Neural progenitor cell (in vitro differentiated cells): ENCODE data around the gene TAB2. TPM values are rescaled to one million over a fixed set of nuclear protein-coding genes. Genes with fewer than 3 reads are reported as not detected.
A peak's percentile ranks its signal among the peaks of the same experiment; 100 is the strongest.

Source experiments
- DNase-seq: peaks from one replicate; pipeline ENCODE4 v3.0.0-alpha.2; 2016; ENCODE audit warnings: low spot score
- H2AFZ ChIP-seq: fragments of 200-600 bp; sonication (generic); replicated peaks from 2 replicates; pipeline ENCODE4 v1.6.1; 2016; ENCODE audit warnings: antibody characterized with exemption
- H3F3A ChIP-seq: fragments of 200-600 bp; sonication (generic); 2 replicates; pipeline ENCODE4 v1.6.1; 2016; ENCODE audit warnings: antibody characterized with exemption, low read depth
- H3K27ac ChIP-seq: fragments of 200-600 bp; sonication (generic); 2 replicates; pipeline ENCODE4 v1.5.1; 2016; ENCODE audit warnings: mild to moderate bottlenecking
- H3K27me3 ChIP-seq: fragments of 200-600 bp; sonication (generic); 2 replicates; pipeline ENCODE4 v1.6.1; 2016; ENCODE audit warnings: mild to moderate bottlenecking, moderate library complexity
- H3K36me3 ChIP-seq: fragments of 200-600 bp; sonication (generic); 2 replicates; pipeline ENCODE4 v1.5.1; 2016
- H3K4me1 ChIP-seq: fragments of 200-600 bp; sonication (generic); 2 replicates; pipeline ENCODE4 v1.6.1; 2016; ENCODE audit warnings: mixed run types
- H3K4me2 ChIP-seq: fragments of 200-600 bp; sonication (generic); 2 replicates; pipeline ENCODE4 v1.6.1; 2016
- H3K4me3 ChIP-seq: fragments of 200-600 bp; sonication (generic); 2 replicates; pipeline ENCODE4 v1.5.1; 2016
- H3K79me2 ChIP-seq: fragments of 200-600 bp; sonication (generic); 2 replicates; pipeline ENCODE4 v1.6.1; 2016; ENCODE audit warnings: low read depth
- H3K9ac ChIP-seq: fragments of 200-600 bp; sonication (generic); 2 replicates; pipeline ENCODE4 v1.6.1; 2016
- H3K9me3 ChIP-seq: fragments of 200-600 bp; sonication (generic); 2 replicates; pipeline ENCODE4 v1.5.1; 2016; ENCODE audit warnings: low read depth
- H4K20me1 ChIP-seq: fragments of 200-600 bp; sonication (generic); 2 replicates; pipeline ENCODE4 v1.6.1; 2016; ENCODE audit warnings: low read depth
- H3K27ac Mint-ChIP-seq: 3 replicates; pipeline ENCODE4 v1.8.0; 2021; ENCODE audit warnings: mixed read lengths
- H3K27me3 Mint-ChIP-seq: 2 replicates; pipeline ENCODE4 v1.8.0; 2022; ENCODE audit warnings: low read depth, mild to moderate bottlenecking, inconsistent platforms, moderate library complexity, mixed read lengths; ENCODE audit not compliant: insufficient read depth
- H3K36me3 Mint-ChIP-seq: 3 replicates; pipeline ENCODE4 v1.8.0; 2021; ENCODE audit warnings: mixed read lengths
- H3K4me1 Mint-ChIP-seq: 3 replicates; pipeline ENCODE4 v1.8.0; 2021; ENCODE audit warnings: mixed read lengths
- H3K4me3 Mint-ChIP-seq: 3 replicates; pipeline ENCODE4 v1.8.0; 2021; ENCODE audit warnings: mild to moderate bottlenecking, moderate library complexity, mixed read lengths
- H3K9me3 Mint-ChIP-seq: 3 replicates; pipeline ENCODE4 v1.8.0; 2020; ENCODE audit warnings: mixed read lengths
- EZH2 ChIP-seq: fragments of 200-600 bp; sonication (generic); IDR thresholded peaks from 2 replicates; pipeline ENCODE4 v1.6.1; 2017; ENCODE audit warnings: antibody characterized with exemption, mild to moderate bottlenecking, moderate library complexity
- EZH2phosphoT487 ChIP-seq: fragments of 200-600 bp; sonication (generic); IDR thresholded peaks from 2 replicates; pipeline ENCODE4 v1.6.1; 2017; ENCODE audit warnings: antibody characterized with exemption
- total RNA-seq: library from RNA; depleted of rRNA; stranded (reverse); fragments of >200 nt; gene quantifications from 2 replicates; pipeline ENCODE4 v1.2.3, GENCODE V29; 2015; ENCODE audit warnings: low replicate concordance
- TF ChIP-seq, protein P1 (sequence below): fragments of 200-600 bp; sonication (generic); IDR thresholded peaks from 2 replicates; pipeline ENCODE4 v1.5.1; 2017; ENCODE audit warnings: antibody characterized with exemption, mild to moderate bottlenecking

TAB2 gene
- total RNA-seq, 1 donor from 2014 or later, result 70.9 TPM

DNA sequence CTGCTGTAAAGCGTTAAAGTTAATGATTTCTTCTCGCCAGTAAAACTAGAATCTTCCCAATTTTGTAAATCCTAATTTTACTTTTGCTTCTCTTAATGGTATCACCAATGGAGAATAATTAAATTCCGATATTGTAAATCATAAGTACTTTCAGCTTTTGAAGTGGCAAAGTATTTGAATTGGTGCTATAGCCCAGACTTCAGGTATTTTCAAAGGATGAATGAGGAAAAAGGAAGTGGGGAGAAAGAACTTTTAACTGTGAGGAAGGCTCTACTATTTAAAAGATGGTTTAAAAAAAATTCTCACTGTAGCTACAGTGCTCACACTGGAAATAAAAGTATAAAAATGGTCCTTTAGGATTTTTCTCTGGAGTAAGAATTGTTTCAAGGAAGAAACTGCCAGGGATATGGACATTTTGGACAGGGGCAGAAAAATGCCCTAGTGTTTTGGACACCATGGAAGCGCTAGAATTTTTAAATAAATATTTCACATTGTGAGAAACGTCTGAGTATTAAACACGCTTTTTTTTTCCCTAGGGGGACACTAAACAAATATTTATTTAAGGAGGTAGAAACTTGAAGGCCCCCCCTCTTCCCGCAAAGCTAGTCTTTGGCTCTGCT lies 1.3 kb upstream of the TAB2 start:
- Mint-ChIP-seq H3K27ac (peak overlapping the region; percentile 86), H3K4me3 (peak overlapping the region; percentile 90), H3K36me3 (no peaks in the 10 kb centered on the region), H3K27me3 (no peaks in the 10 kb centered on the region), H3K4me1 (peaks cover 29% of the 10 kb centered on the region), H3K9me3 (no peaks in the 10 kb centered on the region)
- H3K36me3 ChIP-seq, result no peaks in the 10 kb centered on the region
- H3F3A ChIP-seq, result peaks cover 13% of the 10 kb centered on the region
- H3K27ac ChIP-seq, result peak overlapping the region; percentile 99
- peak overlapping the region; percentile 95 for H3K9ac ChIP-seq
- H3K4me1 ChIP-seq, result peaks cover 32% of the 10 kb centered on the region
- no peaks in the 10 kb centered on the region for H3K27me3 ChIP-seq
- H3K79me2 ChIP-seq, result peaks cover 50% of the 10 kb centered on the region
- no peak for DNase-seq
- H3K9me3 ChIP-seq, result no peaks in the 10 kb centered on the region
- peak overlapping the region; percentile 85 for H3K4me2 ChIP-seq
- no peak overlapping the region for H2AFZ ChIP-seq
- peak overlapping the region; percentile 99 for H3K4me3 ChIP-seq
- H4K20me1 ChIP-seq, result peaks cover 33% of the 10 kb centered on the region
- no peak for TF ChIP-seq EZH2phosphoT487
- no peak for TF ChIP-seq EZH2
- TF ChIP-seq, protein P1, sequence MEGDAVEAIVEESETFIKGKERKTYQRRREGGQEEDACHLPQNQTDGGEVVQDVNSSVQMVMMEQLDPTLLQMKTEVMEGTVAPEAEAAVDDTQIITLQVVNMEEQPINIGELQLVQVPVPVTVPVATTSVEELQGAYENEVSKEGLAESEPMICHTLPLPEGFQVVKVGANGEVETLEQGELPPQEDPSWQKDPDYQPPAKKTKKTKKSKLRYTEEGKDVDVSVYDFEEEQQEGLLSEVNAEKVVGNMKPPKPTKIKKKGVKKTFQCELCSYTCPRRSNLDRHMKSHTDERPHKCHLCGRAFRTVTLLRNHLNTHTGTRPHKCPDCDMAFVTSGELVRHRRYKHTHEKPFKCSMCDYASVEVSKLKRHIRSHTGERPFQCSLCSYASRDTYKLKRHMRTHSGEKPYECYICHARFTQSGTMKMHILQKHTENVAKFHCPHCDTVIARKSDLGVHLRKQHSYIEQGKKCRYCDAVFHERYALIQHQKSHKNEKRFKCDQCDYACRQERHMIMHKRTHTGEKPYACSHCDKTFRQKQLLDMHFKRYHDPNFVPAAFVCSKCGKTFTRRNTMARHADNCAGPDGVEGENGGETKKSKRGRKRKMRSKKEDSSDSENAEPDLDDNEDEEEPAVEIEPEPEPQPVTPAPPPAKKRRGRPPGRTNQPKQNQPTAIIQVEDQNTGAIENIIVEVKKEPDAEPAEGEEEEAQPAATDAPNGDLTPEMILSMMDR, result no peak

DNA sequence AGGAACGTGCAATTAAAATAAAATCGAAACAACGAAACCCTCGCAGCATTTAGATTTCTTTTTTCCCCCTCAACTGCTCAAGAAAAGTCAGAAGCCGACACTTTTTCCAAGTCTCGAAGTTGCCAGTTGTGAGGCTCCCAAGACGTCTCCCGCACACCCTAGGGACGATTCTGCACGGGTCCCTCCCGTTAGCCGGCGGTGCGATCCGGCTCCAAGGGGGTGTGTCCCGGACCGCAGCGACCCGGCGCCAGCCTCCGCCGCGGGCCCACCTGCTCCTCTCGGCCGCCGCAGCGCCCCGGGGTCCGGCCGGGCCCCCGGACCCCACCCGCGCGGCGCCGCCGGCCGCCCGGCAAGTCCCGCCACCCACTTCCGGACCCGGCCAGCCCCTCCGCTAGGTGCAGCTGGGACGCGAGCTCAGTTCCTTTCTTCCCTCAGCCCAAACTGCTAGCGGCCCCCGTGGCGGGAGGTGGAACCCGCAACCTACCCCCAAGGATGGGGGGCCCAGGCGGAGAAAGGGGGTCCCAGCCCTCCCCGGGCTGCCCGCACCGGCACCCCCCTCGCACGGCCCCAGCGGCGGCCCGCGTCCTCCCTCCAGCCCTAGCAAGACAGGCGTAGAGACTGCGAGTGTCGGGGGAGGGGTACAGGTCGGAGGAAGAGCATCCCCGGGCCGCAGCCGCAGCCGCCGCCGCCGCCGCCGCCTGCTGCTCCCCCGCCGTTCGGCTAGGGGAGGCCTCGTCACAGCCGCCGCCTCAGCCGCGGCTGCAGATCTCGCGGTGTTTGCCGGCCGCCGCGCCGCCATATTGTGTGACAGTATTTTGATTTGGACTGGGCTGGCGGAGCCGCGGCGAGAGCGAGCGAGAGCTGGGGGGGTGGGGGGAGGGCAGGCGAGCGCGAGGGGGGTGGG lies 520 bp upstream of the TAB2 start:
- Mint-ChIP-seq H3K36me3 (no peaks in the 10 kb centered on the region), H3K4me3 (peak overlapping the region; percentile 90), H3K27ac (peak overlapping the region; percentile 86), H3K27me3 (no peaks in the 10 kb centered on the region), H3K9me3 (no peaks in the 10 kb centered on the region), H3K4me1 (peaks cover 31% of the 10 kb centered on the region)
- peaks cover 13% of the 10 kb centered on the region for H3F3A ChIP-seq
- peak overlapping the region; percentile 98 for H2AFZ ChIP-seq
- peak overlapping the region; percentile 95 for H3K9ac ChIP-seq
- DNase-seq, result peak; percentile 98
- no peak for TF ChIP-seq EZH2phosphoT487
- TF ChIP-seq EZH2, result no peak
- TF ChIP-seq, protein P1, result no peak
- no peaks in the 10 kb centered on the region for H3K27me3 ChIP-seq
- H3K9me3 ChIP-seq, result no peaks in the 10 kb centered on the region
- H3K4me3 ChIP-seq, result peak overlapping the region; percentile 99
- peak overlapping the region; percentile 99 for H3K27ac ChIP-seq
- H4K20me1 ChIP-seq, result peaks cover 41% of the 10 kb centered on the region
- peak overlapping the region; percentile 90 for H3K4me2 ChIP-seq
- H3K36me3 ChIP-seq, result no peaks in the 10 kb centered on the region
- peaks cover 36% of the 10 kb centered on the region for H3K4me1 ChIP-seq
- H3K79me2 ChIP-seq, result peaks cover 57% of the 10 kb centered on the region

DNA sequence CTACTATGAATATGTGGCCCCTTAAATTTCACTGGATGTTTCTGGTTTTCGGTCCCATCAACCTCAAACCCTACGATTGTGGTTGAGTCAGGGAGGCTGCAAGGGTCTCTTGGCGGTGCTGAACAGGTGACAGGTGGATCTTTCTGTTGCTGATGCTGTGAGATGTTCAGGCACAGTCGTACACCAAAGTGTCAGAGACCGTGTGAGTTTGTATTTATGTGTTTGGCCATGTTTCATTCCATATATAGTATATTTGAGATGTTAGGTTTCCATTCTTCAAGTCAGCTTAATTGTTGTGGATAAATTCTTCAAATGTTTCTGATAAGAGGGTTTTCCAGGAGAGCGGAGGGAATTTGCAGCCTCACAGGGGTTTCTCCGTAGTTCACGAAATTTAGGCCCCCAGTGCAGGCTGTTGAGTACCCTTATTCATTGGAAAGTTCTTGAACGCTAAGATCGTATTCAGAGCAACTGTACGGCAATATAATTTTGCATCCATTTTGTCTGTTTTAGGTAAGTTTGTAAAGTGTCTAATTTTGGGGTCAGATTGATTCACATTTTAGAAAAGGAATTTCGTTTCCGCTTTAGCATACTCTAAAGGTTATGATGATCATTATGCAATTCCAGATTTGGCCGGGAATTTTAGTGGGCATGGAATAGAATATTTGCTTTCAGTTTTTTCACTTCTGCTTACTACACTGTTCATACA lies 1.2 kb downstream of the TAB2 start:
- Histone ChIP-seq H3K4me1 (peaks cover 50% of the 10 kb centered on the region), H3K4me2 (peak overlapping the region; percentile 90), H4K20me1 (peaks cover 58% of the 10 kb centered on the region), H3K9ac (peak overlapping the region; percentile 95), H3F3A (peaks cover 18% of the 10 kb centered on the region), H3K4me3 (peak overlapping the region; percentile 99), H2AFZ (no peak overlapping the region), H3K9me3 (no peaks in the 10 kb centered on the region), H3K36me3 (no peaks in the 10 kb centered on the region), H3K27ac (peak overlapping the region; percentile 99), H3K27me3 (no peaks in the 10 kb centered on the region), H3K79me2 (peaks cover 75% of the 10 kb centered on the region)
- TF ChIP-seq EZH2phosphoT487 (no peak), EZH2 (no peak)
- TF ChIP-seq, protein P1, result no peak
- H3K27me3 Mint-ChIP-seq, result no peaks in the 10 kb centered on the region
- peak overlapping the region; percentile 92 for H3K4me3 Mint-ChIP-seq
- H3K36me3 Mint-ChIP-seq, result no peaks in the 10 kb centered on the region
- peak; percentile 38 for DNase-seq
- peak overlapping the region; percentile 95 for H3K27ac Mint-ChIP-seq
- H3K9me3 Mint-ChIP-seq, result no peaks in the 10 kb centered on the region
- H3K4me1 Mint-ChIP-seq, result peaks cover 43% of the 10 kb centered on the region
